ENCODE measurements around the gene MYO10. TPM values are rescaled to one million over a fixed set of nuclear protein-coding genes. Genes with fewer than 3 reads are reported as not detected.
A peak's percentile ranks its signal among the peaks of the same experiment; 100 is the strongest.

Gene MYO10
- total and polyA plus RNA-seq, 2 experiments from 2014 or later, result 8.2 to 9.3 TPM

GRCh38 chr5:16615741-16616535 lies 320.1 kb downstream of the MYO10 start:
- H3K27me3 ChIP-seq, result peaks cover 45% of the 10 kb centered on the region
- H3K4me3 ChIP-seq, result peak overlapping the region; percentile 93
- TF ChIP-seq, protein P1, sequence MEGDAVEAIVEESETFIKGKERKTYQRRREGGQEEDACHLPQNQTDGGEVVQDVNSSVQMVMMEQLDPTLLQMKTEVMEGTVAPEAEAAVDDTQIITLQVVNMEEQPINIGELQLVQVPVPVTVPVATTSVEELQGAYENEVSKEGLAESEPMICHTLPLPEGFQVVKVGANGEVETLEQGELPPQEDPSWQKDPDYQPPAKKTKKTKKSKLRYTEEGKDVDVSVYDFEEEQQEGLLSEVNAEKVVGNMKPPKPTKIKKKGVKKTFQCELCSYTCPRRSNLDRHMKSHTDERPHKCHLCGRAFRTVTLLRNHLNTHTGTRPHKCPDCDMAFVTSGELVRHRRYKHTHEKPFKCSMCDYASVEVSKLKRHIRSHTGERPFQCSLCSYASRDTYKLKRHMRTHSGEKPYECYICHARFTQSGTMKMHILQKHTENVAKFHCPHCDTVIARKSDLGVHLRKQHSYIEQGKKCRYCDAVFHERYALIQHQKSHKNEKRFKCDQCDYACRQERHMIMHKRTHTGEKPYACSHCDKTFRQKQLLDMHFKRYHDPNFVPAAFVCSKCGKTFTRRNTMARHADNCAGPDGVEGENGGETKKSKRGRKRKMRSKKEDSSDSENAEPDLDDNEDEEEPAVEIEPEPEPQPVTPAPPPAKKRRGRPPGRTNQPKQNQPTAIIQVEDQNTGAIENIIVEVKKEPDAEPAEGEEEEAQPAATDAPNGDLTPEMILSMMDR (IDR thresholded peaks at IDR 0.05; ENCODE audit: low read depth, low read length), result no peak
- no peaks in the 10 kb centered on the region for H3K36me3 ChIP-seq
- H3K4me1 ChIP-seq (ENCODE audit: low read depth), result no peaks in the 10 kb centered on the region
- no peaks in the 10 kb centered on the region for H3K9me3 ChIP-seq (ENCODE audit: low read depth)
- no peak overlapping the region for H3K27ac ChIP-seq
- no peak for DNase-seq (ENCODE audit: low read depth in 1 of 2, low spot score in 1 of 2)

GRCh38 chr5:16612007-16612406 lies 324.1 kb downstream of the MYO10 start:
- Histone ChIP-seq H3K4me3 (no peak overlapping the region), H3K9me3 (ENCODE audit: low read depth) (no peaks in the 10 kb centered on the region)

More at GRCh38 chr5:16612007-16612406, 324.1 kb downstream of the MYO10 start:
- H3K27ac ChIP-seq, result no peak overlapping the region
- no peaks in the 10 kb centered on the region for H3K4me1 ChIP-seq (ENCODE audit: low read depth)
- H3K36me3 ChIP-seq, result no peaks in the 10 kb centered on the region
- peaks cover 25% of the 10 kb centered on the region for H3K27me3 ChIP-seq
- no peak for DNase-seq (ENCODE audit: low read depth in 1 of 2, low spot score in 1 of 2)
- TF ChIP-seq, protein P1 (IDR thresholded peaks at IDR 0.05; ENCODE audit: low read depth, low read length), result no peak

Measured in cardiac muscle cell (in vitro differentiated cells and primary cell).